ENCODE results near the gene OSCP1.
A peak's percentile ranks its signal among the peaks of the same experiment; 100 is the strongest.
"Not testable (repeated sequence)": the region's sequence is repeated elsewhere in the genome, so short reads cannot be mapped to it uniquely, and the experiment has no call there.

The OSCP1 gene

GRCh38 chr1:36450270-36450918 lies at the start of gene OSCP1:
OSCP1 (minus strand) TSS chr1:36450451; CDS start chr1:36450369, 82 bp downstream.
- Mint-ChIP-seq H3K27me3 (ENCODE audit: low read depth) (no peaks in the 10 kb centered on the region), H3K36me3 (ENCODE audit: low read depth) (peaks cover 15% of the 10 kb centered on the region), H3K4me3 (peak within 1 kb of the TSS; percentile 89 to 97 (median 94)), H3K27ac (peak within 1 kb of the TSS; percentile 70 to 96 (median 89)), H3K4me1 (peaks cover 18% of the 10 kb centered on the region), H3K9me3 (no peaks in the 10 kb centered on the region)
- no peak for TF ChIP-seq CTCF (IDR thresholded peaks at IDR 0.05; ENCODE audit: unreplicated experiment in 3 of 3)

DNA sequence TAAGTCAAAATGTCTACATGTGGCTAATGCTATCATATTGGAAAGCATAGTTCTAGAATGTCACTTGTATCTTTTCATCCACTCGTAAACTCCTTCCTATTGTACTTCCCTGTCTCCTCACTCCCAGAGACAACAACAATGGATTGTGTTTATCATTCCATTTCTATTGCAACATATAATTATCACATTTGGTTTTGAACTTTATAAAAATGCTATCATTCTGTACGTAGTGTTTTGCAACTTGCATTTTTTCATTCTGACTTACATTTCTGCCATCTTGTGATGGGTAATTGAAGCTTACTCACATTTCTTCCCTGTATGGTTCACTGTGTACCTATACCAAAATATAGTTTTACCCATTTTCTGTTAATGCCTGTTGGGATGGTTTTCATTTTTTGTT lies 47.0 kb upstream of the OSCP1 start:
- Mint-ChIP-seq H3K4me1 (no peaks in the 10 kb centered on the region), H3K9me3 (no peaks in the 10 kb centered on the region), H3K36me3 (ENCODE audit: low read depth) (no peaks in the 10 kb centered on the region), H3K27me3 (ENCODE audit: low read depth) (peaks cover 3% of the 10 kb centered on the region), H3K27ac (no peak overlapping the region), H3K4me3 (no peak overlapping the region)
- TF ChIP-seq CTCF (IDR thresholded peaks at IDR 0.05; ENCODE audit: unreplicated experiment in 3 of 3): no peak

DNA sequence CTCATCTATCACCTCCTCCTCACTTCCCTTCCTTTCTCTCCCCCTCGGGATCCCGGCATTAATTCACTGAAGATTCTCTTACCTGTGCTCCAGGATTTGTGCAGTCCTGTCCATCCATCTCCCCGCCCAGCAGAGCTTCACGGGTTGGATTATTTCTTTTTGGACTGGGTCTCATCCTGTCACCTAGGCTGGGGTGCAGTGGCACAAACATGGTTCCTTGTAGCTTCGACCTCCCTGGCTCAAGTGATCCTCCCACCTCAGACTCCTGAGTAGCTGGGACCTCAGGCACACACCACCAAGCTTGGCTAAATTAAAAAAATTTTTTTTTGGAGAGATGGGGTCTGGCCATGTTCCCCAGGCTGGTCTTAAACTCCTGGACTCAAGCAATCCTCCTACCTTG lies 44.7 kb upstream of the OSCP1 start:
- Mint-ChIP-seq H3K27ac (no peak overlapping the region), H3K27me3 (ENCODE audit: low read depth) (peaks cover 9% of the 10 kb centered on the region), H3K4me3 (no peak overlapping the region), H3K4me1 (no peaks in the 10 kb centered on the region), H3K9me3 (no peaks in the 10 kb centered on the region), H3K36me3 (ENCODE audit: low read depth) (no peaks in the 10 kb centered on the region)
- TF ChIP-seq CTCF (IDR thresholded peaks at IDR 0.05; ENCODE audit: unreplicated experiment in 3 of 3): no peak

GRCh38 chr1:36493524-36493923 lies 43.3 kb upstream of the OSCP1 start:
- Mint-ChIP-seq H3K27me3 (ENCODE audit: low read depth) (peaks cover 9% of the 10 kb centered on the region), H3K9me3 (no peaks in the 10 kb centered on the region), H3K4me3 (no peak overlapping the region), H3K36me3 (ENCODE audit: low read depth) (no peaks in the 10 kb centered on the region), H3K27ac (no peak overlapping the region), H3K4me1 (no peaks in the 10 kb centered on the region)
- TF ChIP-seq CTCF (IDR thresholded peaks at IDR 0.05; ENCODE audit: unreplicated experiment in 3 of 3): no peak

GRCh38 chr1:36492491-36492890 lies 42.2 kb upstream of the OSCP1 start:
- H3K4me3 Mint-ChIP-seq: no peak overlapping the region
- no peaks in the 10 kb centered on the region for H3K36me3 Mint-ChIP-seq (ENCODE audit: low read depth)
- H3K4me1 Mint-ChIP-seq: no peaks in the 10 kb centered on the region
- TF ChIP-seq CTCF (IDR thresholded peaks at IDR 0.05; ENCODE audit: unreplicated experiment in 3 of 3): no peak
- H3K27ac Mint-ChIP-seq: no peak overlapping the region
- no peaks in the 10 kb centered on the region for H3K9me3 Mint-ChIP-seq
- H3K27me3 Mint-ChIP-seq (ENCODE audit: low read depth): peaks cover 9% of the 10 kb centered on the region

GRCh38 chr1:36489258-36490051 lies 39.2 kb upstream of the OSCP1 start:
- H3K27ac Mint-ChIP-seq: peak overlapping the region in 1 of 3 experiments; percentile 65
- not testable (repeated sequence) for H3K36me3 Mint-ChIP-seq (ENCODE audit: low read depth); H3K4me1 Mint-ChIP-seq; H3K27me3 Mint-ChIP-seq (ENCODE audit: low read depth); H3K9me3 Mint-ChIP-seq; H3K4me3 Mint-ChIP-seq

Data from nephron (organoid).